Measurements from ENCODE around the gene NSUN5.
"Not testable (repeated sequence)": the region's sequence is repeated elsewhere in the genome, so short reads cannot be mapped to it uniquely, and the experiment has no call there.

Gene NSUN5

DNA sequence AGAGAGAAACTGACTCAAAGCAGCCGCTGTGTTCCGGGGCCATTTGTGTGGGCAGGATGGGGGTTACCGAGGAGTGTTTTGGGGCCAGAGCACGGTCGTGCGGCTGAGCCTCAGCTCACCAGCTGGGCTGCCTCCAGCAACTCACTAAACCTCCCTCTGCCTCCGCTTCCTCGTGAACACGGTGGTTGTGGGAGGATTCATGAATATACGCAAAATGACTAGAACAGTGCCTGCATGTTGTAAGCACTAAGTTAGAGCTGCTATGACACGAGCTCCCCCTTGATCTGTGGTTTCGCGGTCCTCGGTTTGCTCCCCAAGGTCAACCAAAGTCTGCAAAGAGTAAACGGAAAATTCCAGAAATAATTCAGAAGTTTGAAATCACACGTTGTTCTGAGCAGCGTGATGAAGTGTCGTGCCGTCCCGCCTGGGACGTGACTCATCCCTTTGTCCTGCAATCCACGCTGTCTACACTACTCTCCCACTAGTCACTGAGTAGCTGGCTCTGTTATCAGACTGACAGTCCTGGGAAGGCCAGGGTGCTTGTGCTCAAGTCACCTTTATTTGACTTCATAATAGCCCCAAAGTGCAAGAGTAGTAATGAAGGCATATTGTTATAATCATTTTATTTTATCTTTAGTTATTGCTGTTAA, 41.8 kb downstream of the NSUN5 start:
- DNase-seq: not testable (repeated sequence)

- DNase-seq: not testable (repeated sequence)
Measured at GRCh38 chr7:73262416-73262815, 46.2 kb downstream of the NSUN5 start.

Data from midbrain (tissue), 1 donor.